Gastrocnemius medialis (tissue), 4 donors: Measurements from ENCODE around the gene CDC73. TPM values are rescaled to one million over a fixed set of nuclear protein-coding genes. Genes with fewer than 3 reads are reported as not detected.

ENCODE experiments used
- ATAC-seq, 2 donors: fragments of 150-250 bp; one replicate each; pipeline ENCODE4 v1.9.1; 2016
- DNase-seq, 2 donors: peaks; one replicate each; pipeline ENCODE4 v3.0.0-alpha.2; 2019
- H3K27ac ChIP-seq, 4 donors: fragments of 200-600 bp; sonication (generic); 1 replicate in 1 of 4; 2 replicates in 3 of 4; pipeline ENCODE4 v1.5.1; 2016 to 2018; ENCODE audit warnings: mild to moderate bottlenecking in 2 of 4, moderate library complexity in 1 of 4
- H3K27me3 ChIP-seq, 3 donors: fragments of 200-600 bp; sonication (generic) in 2 of 3; 1 replicate in 1 of 3; 2 replicates in 2 of 3; pipeline versions ENCODE4 v1.5.1 to v1.6.0; 2016 to 2019; ENCODE audit warnings: mild to moderate bottlenecking in 1 of 3, moderate library complexity in 1 of 3
- H3K36me3 ChIP-seq, 2 donors: fragments of 200-600 bp; sonication (generic) in 1 of 2; one replicate each; pipeline ENCODE4 v1.5.1; 2017 to 2018
- H3K4me1 ChIP-seq, 2 donors: fragments of 200-600 bp; sonication (generic) in 1 of 2; one replicate each; pipeline ENCODE4 v1.5.1; 2016 to 2017; ENCODE audit warnings: mild to moderate bottlenecking in 2 of 2
- H3K4me3 ChIP-seq, 4 donors: fragments of 200-600 bp; sonication (generic) in 3 of 4; 1 replicate in 1 of 4; 2 replicates in 3 of 4; pipeline ENCODE4 v1.5.1; 2016 to 2019; ENCODE audit warnings: mild to moderate bottlenecking in 2 of 4
- H3K9me3 ChIP-seq, 3 donors: fragments of 200-600 bp; sonication (generic) in 2 of 3; 1 replicate in 1 of 3; 2 replicates in 2 of 3; pipeline ENCODE4 v1.5.1; 2016 to 2019
- CTCF ChIP-seq, 5 experiments: fragments of 450-650 bp in 3 of 5; fragments of 200-600 bp in 2 of 5; sonication (generic) in 2 of 5; IDR thresholded peaks in 4 of 5; conservative IDR thresholded peaks in 1 of 5; 1 replicate in 4 of 5; 2 replicates in 1 of 5; pipeline ENCODE4 v1.5.1; 2016 to 2019; ENCODE audit warnings: antibody characterized with exemption in 5 of 5, mild to moderate bottlenecking in 3 of 5, moderate library complexity in 3 of 5
- POLR2A ChIP-seq, 2 donors: fragments of 450-650 bp; IDR thresholded peaks; one replicate each; pipeline ENCODE4 v1.6.1; 2017; ENCODE audit warnings: antibody characterized with exemption in 2 of 2, mild to moderate bottlenecking in 2 of 2, moderate library complexity in 2 of 2
- in situ Hi-C, 4 donors: fragments of 200-750 bp; cut with MboI; loops; one replicate each; pipeline versions ENCODE4 v1.15.0 to v1.8.0; 2017; ENCODE audit warnings: low sequenced_read_pairs in 4 of 4
- intact Hi-C: fragments of 100-400 bp; cut with DNase I; formaldehyde crosslinking; loops from one replicate; pipeline ENCODE4 v1.15.1; 2023; ENCODE audit warnings: low total_unique reads
- total RNA-seq, 4 donors: library from RNA; depleted of rRNA; stranded (reverse); fragments of >200 nt; gene quantifications; one replicate each; pipeline versions ENCODE4 v1.1.0 to v1.2.3, GENCODE V29; 2016

The CDC73 gene
- total RNA-seq, 4 donors from 2014 or later: 12.3 to 23.7 (median 17.4) TPM

GRCh38 chr1:193085263-193085662 is 36.6 kb upstream of the CDC73 start:
- intact Hi-C loops (no loop called here), in situ Hi-C loops (no loop called here)
- Histone ChIP-seq H3K27ac (no peak overlapping the region), H3K4me3 (no peak overlapping the region), H3K27me3 (no peaks in the 10 kb centered on the region), H3K9me3 (no peaks in the 10 kb centered on the region), H3K4me1 (no peaks in the 10 kb centered on the region), H3K36me3 (peaks cover 0 to 53% of the 10 kb centered on the region in 2 donors)
- DNase-seq: no peak
- TF ChIP-seq CTCF (IDR thresholded peaks at IDR 0.05 in 4 of 5, conservative IDR thresholded peaks at IDR 0.05 in 1 of 5): no peak
- no peak for TF ChIP-seq POLR2A (IDR thresholded peaks at IDR 0.05)
- ATAC-seq: no peak

GRCh38 chr1:193086342-193086741 is 35.5 kb upstream of the CDC73 start:
- Histone ChIP-seq H3K4me1 (no peaks in the 10 kb centered on the region), H3K27ac (no peak overlapping the region), H3K27me3 (no peaks in the 10 kb centered on the region), H3K9me3 (no peaks in the 10 kb centered on the region), H3K4me3 (no peak overlapping the region), H3K36me3 (peaks cover 0 to 49% of the 10 kb centered on the region in 2 donors)
- ATAC-seq (no peak), DNase-seq (no peak)
- intact Hi-C loops: no loop called here
- TF ChIP-seq POLR2A (IDR thresholded peaks at IDR 0.05) (no peak), CTCF (IDR thresholded peaks at IDR 0.05 in 4 of 5, conservative IDR thresholded peaks at IDR 0.05 in 1 of 5) (no peak)
- in situ Hi-C loops: no loop called here

GRCh38 chr1:193087893-193088292 is 33.9 kb upstream of the CDC73 start:
- ATAC-seq (no peak), DNase-seq (no peak)
- no peak overlapping the region for H3K27ac ChIP-seq
- TF ChIP-seq POLR2A (IDR thresholded peaks at IDR 0.05) (no peak), CTCF (IDR thresholded peaks at IDR 0.05 in 4 of 5, conservative IDR thresholded peaks at IDR 0.05 in 1 of 5) (no peak)
- peaks cover 0 to 35% of the 10 kb centered on the region in 2 donors for H3K36me3 ChIP-seq
- no peaks in the 10 kb centered on the region for H3K27me3 ChIP-seq
- H3K4me1 ChIP-seq: no peaks in the 10 kb centered on the region
- no peak overlapping the region for H3K4me3 ChIP-seq
- intact Hi-C loops (no loop called here), in situ Hi-C loops (no loop called here)
- no peaks in the 10 kb centered on the region for H3K9me3 ChIP-seq

- Histone ChIP-seq H3K27ac (no peak overlapping the region), H3K4me1 (no peaks in the 10 kb centered on the region), H3K4me3 (no peak overlapping the region), H3K36me3 (peaks cover 0 to 37% of the 10 kb centered on the region in 2 donors), H3K9me3 (no peaks in the 10 kb centered on the region), H3K27me3 (no peaks in the 10 kb centered on the region)
- intact Hi-C loops (no loop called here), in situ Hi-C loops (no loop called here)
- ATAC-seq: no peak
- DNase-seq: no peak
- TF ChIP-seq CTCF (IDR thresholded peaks at IDR 0.05 in 4 of 5, conservative IDR thresholded peaks at IDR 0.05 in 1 of 5) (no peak), POLR2A (IDR thresholded peaks at IDR 0.05) (no peak)
Observed at GRCh38 chr1:193090865-193091264, 31.0 kb upstream of the CDC73 start.

- ATAC-seq (no peak), DNase-seq (no peak)
- H3K9me3 ChIP-seq: no peaks in the 10 kb centered on the region
- H3K27ac ChIP-seq: no peak overlapping the region
- no peaks in the 10 kb centered on the region for H3K27me3 ChIP-seq
- intact Hi-C loops: no loop called here
- peaks cover 0 to 70% of the 10 kb centered on the region in 2 donors for H3K36me3 ChIP-seq
- TF ChIP-seq CTCF (IDR thresholded peaks at IDR 0.05 in 4 of 5, conservative IDR thresholded peaks at IDR 0.05 in 1 of 5) (no peak), POLR2A (IDR thresholded peaks at IDR 0.05) (no peak)
- in situ Hi-C loops: no loop called here
- no peaks in the 10 kb centered on the region for H3K4me1 ChIP-seq
- no peak overlapping the region for H3K4me3 ChIP-seq
Observed at GRCh38 chr1:193094112-193094511, 27.7 kb upstream of the CDC73 start.
